HS-5 (cell line): Measurements from ENCODE around the gene PTGES2.

Source experiments
- DNase-seq: peaks from one replicate; pipeline ENCODE4 v3.0.0-alpha.2; 2012; ENCODE audit warnings: low read depth

Gene PTGES2

DNA sequence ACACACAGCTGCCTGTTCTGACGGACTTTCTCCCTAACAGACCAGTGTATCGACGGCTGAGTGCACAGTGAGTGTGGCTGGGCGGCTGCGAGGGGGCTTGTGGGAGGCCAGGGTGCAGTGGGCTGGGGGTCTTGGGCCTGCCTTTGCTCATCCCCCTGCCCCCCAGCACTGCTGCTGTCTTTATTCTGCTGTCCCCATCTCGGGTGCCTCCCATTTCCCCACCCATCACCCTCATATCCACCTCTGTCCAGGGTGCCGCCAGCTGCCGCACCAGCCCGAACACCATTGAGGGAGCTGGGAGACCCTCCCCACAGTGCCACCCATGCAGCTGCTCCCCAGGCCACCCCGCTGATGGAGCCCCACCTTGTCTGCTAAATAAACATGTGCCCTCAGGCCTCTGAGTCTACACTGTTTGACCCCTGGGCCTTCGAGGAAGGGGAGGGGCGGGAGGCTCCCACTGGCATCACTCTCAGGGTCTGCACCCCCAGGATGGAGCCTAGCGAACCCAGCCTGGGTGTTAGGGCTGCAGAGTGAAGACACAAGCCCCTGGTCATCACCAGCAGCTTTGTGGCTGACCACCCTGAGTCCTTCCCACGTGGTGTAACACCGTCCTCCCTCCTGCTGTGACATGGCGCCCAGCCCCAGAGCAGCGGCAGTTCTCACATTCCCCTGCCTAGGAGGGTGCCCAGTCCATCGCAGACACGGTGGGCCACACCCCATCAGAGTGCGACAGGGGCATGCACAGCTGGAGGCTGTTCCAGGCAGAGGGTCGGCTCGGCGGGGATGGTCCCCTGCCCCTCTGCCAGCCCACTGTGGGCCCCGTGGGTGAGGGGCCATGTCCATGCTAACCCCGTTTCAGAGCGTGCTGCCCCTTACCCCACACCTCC lies 25.8 kb upstream of the PTGES2 start:
- DNase-seq = no peak

DNA sequence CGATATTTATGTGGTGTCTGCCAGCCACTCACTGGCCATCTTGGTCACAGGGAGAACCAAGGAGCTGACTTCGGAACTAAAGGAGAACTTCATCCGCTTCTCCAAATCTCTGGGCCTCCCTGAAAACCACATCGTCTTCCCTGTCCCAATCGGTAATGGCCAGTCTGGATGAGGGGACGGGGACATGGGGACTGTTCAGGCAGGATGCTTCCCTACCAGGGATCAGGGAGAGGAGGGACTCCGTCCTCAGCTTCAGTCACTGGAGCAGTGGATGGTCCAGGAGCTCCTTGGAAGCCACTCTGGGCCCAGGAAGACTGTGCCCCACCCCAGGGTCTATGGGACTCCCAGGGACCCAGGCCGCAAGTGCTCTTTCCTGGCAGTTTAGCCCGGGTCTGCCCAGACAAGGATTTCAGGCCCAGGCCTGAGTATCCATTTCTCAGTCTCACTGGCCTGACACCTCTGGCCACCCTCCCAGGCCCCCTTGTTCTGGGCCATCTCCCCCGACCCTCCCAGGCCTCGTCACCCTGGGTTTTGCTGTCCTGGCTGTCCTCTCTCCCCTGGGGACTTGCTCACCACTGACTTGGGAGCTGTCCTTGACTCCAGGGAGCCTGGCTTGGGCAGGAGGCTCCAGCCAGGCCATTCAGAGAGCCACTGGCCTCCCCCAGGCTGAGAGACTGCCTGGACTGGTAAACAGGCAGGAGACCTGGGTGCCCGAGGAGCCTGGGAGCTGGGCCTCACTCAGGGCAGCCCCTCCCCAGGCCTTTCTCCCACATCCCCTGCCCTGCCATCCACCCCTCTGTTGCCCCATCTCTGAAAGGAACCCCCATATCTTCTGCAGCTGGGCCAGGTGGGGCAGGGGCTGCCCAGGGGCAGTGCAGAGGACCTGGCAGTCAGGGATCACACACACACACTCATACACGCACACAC lies 24.9 kb upstream of the PTGES2 start:
- DNase-seq = no peak

- DNase-seq = no peak
Measured at GRCh38 chr9:128151309-128152132, 24.0 kb upstream of the PTGES2 start.

- DNase-seq = no peak
Measured at GRCh38 chr9:128150594-128151308, 23.2 kb upstream of the PTGES2 start.

DNA sequence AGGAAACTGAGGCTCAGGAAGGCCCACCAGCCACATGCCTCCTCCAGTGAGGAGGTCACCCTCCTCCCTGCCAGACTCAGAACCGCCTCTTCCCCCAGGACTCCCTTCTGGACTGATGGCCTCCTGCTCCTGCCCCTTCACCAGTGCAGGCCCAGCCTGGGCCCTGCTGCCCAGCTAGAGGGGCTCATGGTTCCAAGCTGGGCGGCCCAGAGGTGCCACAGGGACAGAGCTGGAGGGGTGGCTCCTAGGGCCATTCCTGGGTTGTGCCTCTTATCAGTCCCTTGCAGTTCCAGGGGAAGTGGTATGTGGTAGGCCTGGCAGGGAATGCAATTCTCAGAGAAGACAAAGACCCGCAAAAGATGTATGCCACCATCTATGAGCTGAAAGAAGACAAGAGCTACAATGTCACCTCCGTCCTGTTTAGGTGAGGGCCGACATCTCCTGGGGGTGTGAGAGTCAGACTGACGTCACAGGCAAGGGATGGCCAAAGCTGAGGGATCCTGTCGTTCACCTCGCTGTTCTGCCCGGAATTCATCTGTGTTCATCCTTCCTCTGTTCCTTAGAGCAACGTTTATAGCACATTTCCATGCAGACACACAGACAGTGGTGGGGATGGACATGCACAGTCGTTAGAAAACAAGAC lies 22.5 kb upstream of the PTGES2 start:
- DNase-seq = no peak

- DNase-seq = no peak
Measured at GRCh38 chr9:128149001-128149701, 21.6 kb upstream of the PTGES2 start, which contains the start of gene LCN2. Gene LCN2, plus strand, starts transcription at chr9:128149453. Its CDS starts 73 bp downstream, at chr9:128149526.

DNA sequence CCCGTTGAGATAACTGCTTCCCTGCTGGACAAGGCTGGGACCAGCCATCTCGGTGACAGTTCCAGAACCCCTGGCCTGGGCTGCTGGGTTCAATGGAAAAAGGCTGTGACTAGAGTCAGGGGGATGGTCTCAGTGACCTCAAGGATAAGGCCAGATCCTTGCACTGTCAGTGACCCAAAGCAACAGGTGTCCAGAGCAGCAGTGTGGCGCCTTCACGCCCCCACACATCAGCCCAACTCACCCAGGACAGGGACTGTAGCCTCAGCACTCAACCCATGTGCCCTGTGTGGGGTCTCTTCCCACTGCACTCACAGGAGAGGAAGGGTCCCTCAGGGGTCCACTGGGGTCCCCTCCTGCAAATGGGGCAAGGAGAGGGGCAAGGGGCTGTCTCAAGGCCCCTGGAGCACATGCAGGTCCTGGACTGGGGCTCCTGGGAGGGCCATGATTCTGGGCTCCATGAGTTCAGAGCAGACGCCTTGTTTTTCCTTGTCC lies 21.0 kb upstream of the PTGES2 start:
- DNase-seq = no peak

- no peak for DNase-seq
Measured at GRCh38 chr9:128146591-128147120, 19.1 kb upstream of the PTGES2 start.

DNA sequence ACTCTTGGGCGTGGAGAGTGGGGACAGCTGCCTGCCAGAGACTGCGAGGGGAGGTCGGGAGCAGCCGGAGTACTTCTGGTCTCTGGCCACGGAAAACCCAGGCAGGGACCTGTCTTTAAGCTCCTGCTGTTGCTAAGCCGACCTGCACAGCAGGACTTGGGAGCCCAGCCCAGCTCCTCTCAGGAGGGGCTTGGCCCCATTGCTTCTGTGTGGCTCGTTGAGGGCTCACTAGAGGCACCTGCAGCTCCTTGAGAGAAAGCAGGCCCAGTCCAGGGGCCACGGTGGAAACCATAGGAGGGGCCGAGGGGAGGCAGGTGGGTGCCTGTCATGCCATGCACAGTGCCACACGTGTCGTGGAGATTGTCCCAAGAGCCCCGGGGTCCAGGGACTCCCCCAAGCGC lies 18.4 kb upstream of the PTGES2 start:
- no peak for DNase-seq

DNA sequence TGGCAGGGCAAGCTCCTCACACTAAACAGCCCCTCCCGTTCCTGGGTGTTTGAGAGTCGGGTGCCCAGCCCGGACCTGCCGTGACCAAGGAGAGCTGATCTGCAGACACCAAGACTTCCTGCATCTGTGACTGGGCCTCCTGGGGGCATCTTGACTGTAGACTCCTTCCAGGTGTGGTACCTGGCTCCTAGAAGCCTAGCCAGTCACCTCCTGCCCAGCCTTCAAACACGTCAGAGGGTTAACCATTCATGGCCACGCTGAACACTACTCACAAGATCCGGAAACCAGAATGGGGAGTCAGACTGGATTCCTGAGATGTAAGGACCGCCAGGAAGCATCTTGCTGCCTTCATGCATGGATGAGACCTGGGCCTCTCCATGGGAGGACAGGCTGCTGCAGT lies 18.0 kb upstream of the PTGES2 start:
- no peak for DNase-seq

DNA sequence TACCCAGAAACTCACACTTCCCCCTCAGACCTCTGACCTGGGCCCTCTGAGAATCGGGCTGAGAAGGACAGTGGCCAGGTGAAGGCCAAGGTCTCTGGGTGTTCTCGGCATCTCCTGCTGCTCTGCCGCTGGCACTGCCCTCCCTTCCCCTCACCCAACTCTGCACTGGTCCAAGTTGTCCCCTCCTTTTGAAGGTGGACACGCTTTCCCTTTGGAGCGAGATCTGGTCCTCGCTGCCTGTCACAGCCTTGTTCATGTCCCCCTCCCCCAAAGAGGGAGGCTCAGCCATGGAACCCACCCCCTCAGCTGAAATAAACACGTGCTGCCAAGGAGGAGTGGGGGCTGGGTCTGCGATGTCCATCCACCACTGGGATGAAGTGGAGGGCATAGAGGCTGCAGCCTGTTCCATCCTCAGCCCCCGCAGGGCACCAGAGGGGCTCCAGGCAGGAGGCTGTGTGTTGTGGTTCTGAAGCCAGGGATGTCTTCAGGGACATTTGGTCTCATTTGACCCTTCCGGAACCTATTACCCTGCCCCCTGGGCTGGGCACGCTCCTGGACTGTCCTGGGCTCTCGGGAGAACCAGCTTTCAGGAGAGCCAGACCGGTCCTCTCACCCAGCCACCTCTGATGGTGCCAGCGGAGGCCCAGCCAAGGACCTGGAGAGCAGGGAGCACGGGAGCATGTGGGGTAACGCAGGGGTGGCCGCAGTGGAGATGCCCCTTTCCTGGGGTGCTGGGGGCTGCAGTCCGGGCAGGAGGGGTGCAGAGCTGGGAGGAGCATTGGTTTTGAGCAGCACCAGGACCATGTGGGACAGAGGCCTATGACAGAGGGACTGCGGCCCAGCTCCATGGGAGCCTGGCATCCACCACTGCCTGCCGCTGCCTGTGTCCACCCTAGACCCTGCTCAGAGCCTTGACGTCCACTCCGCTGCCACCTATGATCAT lies 17.0 kb upstream of the PTGES2 start:
- DNase-seq = no peak

DNA sequence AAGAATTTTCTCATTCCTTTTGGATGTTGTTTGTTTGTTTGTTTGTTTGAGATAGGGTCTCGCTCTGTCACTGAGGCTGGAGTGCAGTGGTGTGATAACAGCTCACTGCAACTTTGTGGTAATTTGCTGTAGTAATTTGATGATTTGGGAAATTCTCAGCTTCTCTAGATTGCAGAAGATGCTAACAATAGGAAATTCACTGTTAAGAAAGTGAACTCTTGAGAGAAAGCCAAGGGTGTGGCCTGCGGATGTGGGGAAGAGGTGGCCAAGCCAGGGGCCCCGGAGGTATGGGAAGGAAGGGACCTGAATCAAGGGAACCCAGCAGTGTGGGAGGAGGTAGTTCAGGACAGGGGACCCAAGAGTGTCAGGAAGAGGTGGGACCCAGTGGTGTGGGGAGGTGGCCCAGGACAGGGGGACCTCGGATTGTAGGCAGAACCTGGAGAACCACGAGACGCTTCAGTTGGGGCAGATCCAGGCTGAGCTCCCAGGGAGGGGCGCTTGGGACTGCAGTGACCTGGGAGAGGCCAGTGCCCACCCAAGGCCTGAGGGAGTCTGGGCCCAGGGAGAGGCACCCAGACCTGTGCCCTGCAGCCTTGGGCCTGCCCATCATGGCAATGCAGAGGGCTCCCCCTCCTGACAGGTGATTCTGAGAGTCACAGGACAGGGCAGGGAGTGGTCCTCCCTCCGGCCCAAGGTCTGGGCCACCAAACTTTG lies 16.2 kb upstream of the PTGES2 start:
- DNase-seq = no peak

- no peak for DNase-seq
Measured at GRCh38 chr9:128142596-128142995, 15.1 kb upstream of the PTGES2 start.

GRCh38 chr9:128142061-128142460 lies 14.5 kb upstream of the PTGES2 start:
- no peak for DNase-seq

DNA sequence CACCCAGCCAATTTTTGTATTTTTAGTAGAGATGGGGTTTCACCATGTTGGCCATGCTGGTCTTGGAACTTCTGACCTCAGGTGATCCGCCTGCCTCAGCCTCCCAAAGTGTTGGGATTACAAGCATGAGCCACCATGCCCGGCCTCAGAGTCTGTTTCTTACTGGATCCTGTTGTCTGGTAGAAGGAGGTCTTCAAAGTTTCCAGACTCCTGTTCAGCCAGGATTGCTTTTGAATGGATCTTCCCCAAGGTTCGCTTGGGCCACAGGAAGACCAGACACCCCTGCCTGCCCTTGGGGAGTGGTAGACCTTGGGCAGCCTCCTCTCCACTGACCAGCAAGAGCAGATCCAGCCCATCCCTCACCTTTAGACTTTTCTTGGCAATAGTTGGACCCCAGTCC lies 14.1 kb upstream of the PTGES2 start:
- DNase-seq = no peak

GRCh38 chr9:128139621-128140020 lies 12.1 kb upstream of the PTGES2 start:
- DNase-seq = no peak

GRCh38 chr9:128138001-128138400 lies 10.5 kb upstream of the PTGES2 start:
- no peak for DNase-seq
